SK-N-SH (cell line): ENCODE results near the gene IRF2BP1. TPM values are rescaled to one million over a fixed set of nuclear protein-coding genes. Genes with fewer than 3 reads are reported as not detected.

Experiments used
- CTCF ChIA-PET: fragments of 300-600, 350-600 bp; formaldehyde crosslinking; extraction: SDS; loops from one replicate; lab custom pipeline; 2021; lab: Yijun Ruan, JAX
- POLR2A ChIA-PET: fragments of 350-600 bp; sonication (Branson Sonifier 250); formaldehyde crosslinking; extraction: SDS; loops from one replicate; lab custom pipeline; 2020; ENCODE audit warnings: antibody characterized with exemption, inconsistent platforms; lab: Yijun Ruan, JAX
- DNase-seq: peaks from one replicate; pipeline ENCODE4 v3.0.0; 2012
- H2AFZ ChIP-seq: fragments of 200-600 bp; sonication (generic); 2 replicates; pipeline ENCODE4 v1.8.1; 2016; ENCODE audit warnings: antibody characterized with exemption, mild to moderate bottlenecking, low read depth
- H3F3A ChIP-seq: fragments of 200-600 bp; sonication (generic); replicated peaks from 2 replicates; pipeline ENCODE3; 2016; ENCODE audit warnings: antibody characterized with exemption, mild to moderate bottlenecking; ENCODE audit not compliant: insufficient read depth
- H3K27ac ChIP-seq, 2 experiments: fragments of 200-500 bp in 1 of 2; fragments of 200-600 bp in 1 of 2; sonication (Bioruptor generic) in 1 of 2; sonication (generic), shearing (Covaris generic) in 1 of 2; 2 replicates each; pipeline versions ENCODE4 v1.5.1 to v1.6.1; 2014 to 2016; ENCODE audit warnings: low read depth in 2 of 2, inconsistent platforms in 1 of 2, low read length in 1 of 2, mild to moderate bottlenecking in 1 of 2, mixed read lengths in 1 of 2
- H3K27me3 ChIP-seq: fragments of 200-600 bp; sonication (generic), shearing (Covaris generic); 2 replicates; pipeline ENCODE4 v1.6.1; 2016; ENCODE audit warnings: mixed run types; ENCODE audit not compliant: insufficient read depth
- H3K36me3 ChIP-seq, 2 experiments: fragments of 200-500 bp in 1 of 2; fragments of 200-600 bp in 1 of 2; sonication (Bioruptor generic) in 1 of 2; sonication (generic) in 1 of 2; replicated peaks in 1 of 2; 2 replicates each; pipeline versions ENCODE3 to v1.5.1; 2014 to 2016; ENCODE audit warnings: low read length in 1 of 2, mild to moderate bottlenecking in 1 of 2; ENCODE audit not compliant: insufficient read depth in 2 of 2, control insufficient read depth in 1 of 2
- H3K4me1 ChIP-seq, 2 experiments: fragments of 200-500 bp in 1 of 2; fragments of 200-600 bp in 1 of 2; sonication (Bioruptor generic) in 1 of 2; sonication (generic), shearing (Covaris generic) in 1 of 2; 2 replicates each; pipeline versions ENCODE4 v1.5.1 to v1.6.1; 2014 to 2016; ENCODE audit warnings: low read depth in 1 of 2, low read length in 1 of 2, mixed run types in 1 of 2; ENCODE audit not compliant: insufficient read depth in 2 of 2, control insufficient read depth in 1 of 2
- H3K4me2 ChIP-seq: fragments of 200-600 bp; sonication (generic), shearing (Covaris generic); 2 replicates; pipeline ENCODE4 v1.6.1; 2017; ENCODE audit warnings: mixed run types
- H3K4me3 ChIP-seq, 2 experiments: fragments of 200-500 bp in 1 of 2; fragments of 200-600 bp in 1 of 2; sonication (Bioruptor generic) in 1 of 2; sonication (generic), shearing (Covaris generic) in 1 of 2; 2 replicates each; pipeline versions ENCODE4 v1.5.1 to v1.8.1; 2014 to 2016; ENCODE audit warnings: low read depth in 2 of 2, inconsistent platforms in 1 of 2, low read length in 1 of 2, mild to moderate bottlenecking in 1 of 2, mixed read lengths in 1 of 2, moderate library complexity in 1 of 2
- H3K79me2 ChIP-seq: fragments of 200-600 bp; sonication (generic); 2 replicates; pipeline ENCODE4 v1.8.1; 2017; ENCODE audit warnings: mild to moderate bottlenecking; ENCODE audit not compliant: insufficient read depth
- H3K9ac ChIP-seq: fragments of 200-600 bp; sonication (generic); 2 replicates; pipeline ENCODE4 v1.6.1; 2017; ENCODE audit warnings: mixed run types
- H3K9me2 ChIP-seq: fragments of 200-600 bp; sonication (generic); 2 replicates; pipeline ENCODE4 v1.6.1; 2017; ENCODE audit warnings: mixed run types
- H3K9me3 ChIP-seq: fragments of 200-600 bp; sonication (generic); 2 replicates; pipeline ENCODE4 v1.6.1; 2017; ENCODE audit warnings: mixed run types, mild to moderate bottlenecking, moderate library complexity
- H4K20me1 ChIP-seq: fragments of 200-600 bp; sonication (generic); 2 replicates; pipeline ENCODE4 v1.6.1; 2017; ENCODE audit warnings: mild to moderate bottlenecking, mixed run types; ENCODE audit not compliant: insufficient read depth
- CHD2 ChIP-seq: fragments of 150-350 bp; IDR thresholded peaks from 2 replicates; pipeline ENCODE4 v1.6.1; 2018; ENCODE audit warnings: low read length; ENCODE audit not compliant: partially characterized antibody
- EZH2phosphoT487 ChIP-seq: fragments of 200-600 bp; sonication (generic); IDR thresholded peaks from 2 replicates; pipeline ENCODE4 v1.6.1; 2017; ENCODE audit warnings: low read depth, mixed run types, mild to moderate bottlenecking, antibody characterized with exemption, moderate library complexity, borderline replicate concordance
- FOXJ3 ChIP-seq: sonication (generic); formaldehyde crosslinking; IDR thresholded peaks from 2 replicates; pipeline ENCODE4 v1.5.1; 2020; ENCODE audit warnings: mild to moderate bottlenecking, missing genetic modification reagents
- FOXM1 ChIP-seq: IDR thresholded peaks from 2 replicates; pipeline ENCODE4 v1.4.0; 2012; ENCODE audit warnings: low read depth, mild to moderate bottlenecking
- JUND ChIP-seq: IDR thresholded peaks from 2 replicates; pipeline ENCODE4 v1.4.0; 2012
- MEF2A ChIP-seq: IDR thresholded peaks from 2 replicates; pipeline ENCODE4 v1.4.0; 2012; ENCODE audit warnings: low read depth, borderline replicate concordance
- NFIC ChIP-seq: IDR thresholded peaks from 2 replicates; pipeline ENCODE4 v1.4.0; 2012; ENCODE audit warnings: borderline replicate concordance
- RCOR1 ChIP-seq: fragments of 150-350 bp; IDR thresholded peaks from 2 replicates; pipeline ENCODE4 v1.6.1; 2017; ENCODE audit warnings: antibody characterized with exemption, low read length
- TAF1 ChIP-seq: IDR thresholded peaks from 2 replicates; pipeline ENCODE4 v1.6.1; 2012; ENCODE audit warnings: low read depth, mild to moderate bottlenecking, low read length, moderate library complexity, borderline replicate concordance
- TEAD4 ChIP-seq: IDR thresholded peaks from 2 replicates; pipeline ENCODE4 v1.4.0; 2012; ENCODE audit warnings: mild to moderate bottlenecking, borderline replicate concordance; ENCODE audit not compliant: insufficient read depth
- USF2 ChIP-seq: fragments of 150-350 bp; IDR thresholded peaks from 2 replicates; pipeline ENCODE4 v1.6.1; 2017; ENCODE audit warnings: antibody characterized with exemption, low read length, low read depth, borderline replicate concordance
- YY1 ChIP-seq: IDR thresholded peaks from 2 replicates; pipeline ENCODE4 v1.4.0; 2012; ENCODE audit warnings: low read depth, mild to moderate bottlenecking
- ZBTB33 ChIP-seq: IDR thresholded peaks from 2 replicates; pipeline ENCODE4 v1.4.0; 2012; ENCODE audit warnings: low read depth, borderline replicate concordance
- WGBS: methylation state at CpG from one replicate; pipeline ENCODE4 v1.1.6; 2017; ENCODE audit warnings: low lambda C conversion rate; 5-methylcytosine and 5-hydroxymethylcytosine counted together
- polyA plus RNA-seq, 3 experiments: library from polyadenylated mRNA; depleted of rRNA; stranded (reverse); fragments of >200 nt; gene quantifications; 2 replicates each; pipeline ENCODE4 v1.2.3, GENCODE V29; 2012

The IRF2BP1 gene
- polyA plus RNA-seq, 1 of the 3 experiments (the other 2 are of a cell fraction), result 16.8 TPM

DNA sequence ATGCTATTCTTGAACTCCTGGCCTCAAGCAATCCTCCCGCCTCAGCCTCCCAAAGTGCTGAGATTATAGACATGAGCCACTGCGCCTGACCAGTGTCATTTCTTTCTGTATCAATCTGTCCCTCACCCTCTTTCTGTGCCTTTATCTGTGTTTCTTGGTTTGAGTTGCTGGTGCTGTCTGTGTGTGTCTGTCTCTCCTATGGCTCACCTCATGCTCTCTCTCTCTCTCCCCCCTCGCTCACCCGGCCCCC lies 9.9 kb downstream of the IRF2BP1 start:
- H3K9me3 ChIP-seq, result no peaks in the 10 kb centered on the region
- H3K27me3 ChIP-seq, result no peaks in the 10 kb centered on the region
- WGBS, result 76% methylated on average over 4 of the region's 4 CpGs
- ChIA-PET POLR2A (no interaction called here), CTCF (interaction anchor here (0.8 kb wide), 1 partner anchor 140 kb away, joined by 3 read pairs; no protein-coding TSS in a partner anchor)
- no peak for DNase-seq
- no peak overlapping the region for H3K27ac ChIP-seq
- H3K4me2 ChIP-seq, result no peak overlapping the region
- H3K9ac ChIP-seq, result no peak overlapping the region
- no peaks in the 10 kb centered on the region for H3K4me1 ChIP-seq
- H3F3A ChIP-seq, result no peaks in the 10 kb centered on the region
- no peaks in the 10 kb centered on the region for H3K9me2 ChIP-seq
- no peaks in the 10 kb centered on the region for H4K20me1 ChIP-seq
- H3K4me3 ChIP-seq, result no peak overlapping the region
- no peak overlapping the region for H2AFZ ChIP-seq
- H3K79me2 ChIP-seq, result no peaks in the 10 kb centered on the region
- TF ChIP-seq FOXJ3 (no peak), NFIC (no peak), YY1 (no peak), EZH2phosphoT487 (no peak), JUND (no peak), USF2 (no peak), RCOR1 (no peak), FOXM1 (no peak), TEAD4 (no peak), MEF2A (no peak)
- no peaks in the 10 kb centered on the region for H3K36me3 ChIP-seq

- 75% methylated on average over 7 of the region's 7 CpGs for WGBS
- ChIA-PET CTCF (interaction anchor here (1.4 kb wide), 1 partner anchor 10 kb away, joined by 6 read pairs; the partner anchor contains the start of gene FOXA3), POLR2A (no interaction called here)
Observed at GRCh38 chr19:45874620-45874966, 11.3 kb downstream of the IRF2BP1 start.

More at GRCh38 chr19:45874620-45874966, 11.3 kb downstream of the IRF2BP1 start:
- Histone ChIP-seq H3K27me3 (no peaks in the 10 kb centered on the region), H4K20me1 (no peaks in the 10 kb centered on the region), H3F3A (peaks cover 5% of the 10 kb centered on the region), H3K4me1 (no peaks in the 10 kb centered on the region), H3K36me3 (no peaks in the 10 kb centered on the region), H3K79me2 (no peaks in the 10 kb centered on the region), H3K4me3 (no peak overlapping the region), H3K9me2 (no peaks in the 10 kb centered on the region), H3K9me3 (no peaks in the 10 kb centered on the region), H3K4me2 (no peak overlapping the region), H3K27ac (no peak overlapping the region), H2AFZ (no peak overlapping the region), H3K9ac (no peak overlapping the region)
- no peak for DNase-seq
- TF ChIP-seq CHD2 (no peak), YY1 (no peak), TAF1 (no peak), ZBTB33 (no peak), USF2 (no peak)
